Measurements from ENCODE around the gene AFG1L.
"Not testable (repeated sequence)": the region's sequence is repeated elsewhere in the genome, so short reads cannot be mapped to it uniquely, and the experiment has no call there.

AFG1L gene

GRCh38 chr6:108556866-108557493 is 262.1 kb downstream of the AFG1L start:
- no peak for DNase-seq (ENCODE audit: low spot score)

- DNase-seq (ENCODE audit: low spot score), result peak; percentile 64
These were observed 262.9 kb downstream of the AFG1L start for GRCh38 chr6:108557494-108558371.

- DNase-seq (ENCODE audit: low spot score), result peak; percentile 90
These were observed 263.7 kb downstream of the AFG1L start for GRCh38 chr6:108558372-108559096.

GRCh38 chr6:108559097-108559883 is 264.4 kb downstream of the AFG1L start:
- peak; percentile 82 for DNase-seq (ENCODE audit: low spot score)

- peak; percentile 34 for DNase-seq (ENCODE audit: low spot score)
These were observed 265.1 kb downstream of the AFG1L start for GRCh38 chr6:108559884-108560462.

- DNase-seq (ENCODE audit: low spot score), result peak; percentile 81
These were observed 265.8 kb downstream of the AFG1L start, which contains the start of gene FOXO3 for GRCh38 chr6:108560463-108561308. TSS of gene FOXO3 (plus strand) at chr6:108560917. CDS start at chr6:108561209, 292 bp downstream.

GRCh38 chr6:108561309-108561647 is 266.4 kb downstream of the AFG1L start:
- not testable (repeated sequence) for DNase-seq (ENCODE audit: low spot score)

- DNase-seq (ENCODE audit: low spot score), result no peak
These were observed 267.1 kb downstream of the AFG1L start for GRCh38 chr6:108561742-108562502.

GRCh38 chr6:108562503-108562993 is 267.7 kb downstream of the AFG1L start:
- DNase-seq (ENCODE audit: low spot score), result peak; percentile 36

- DNase-seq (ENCODE audit: low spot score), result no peak
These were observed 268.4 kb downstream of the AFG1L start for GRCh38 chr6:108563292-108563691.

- peak; percentile 74 for DNase-seq (ENCODE audit: low spot score)
These were observed 269.3 kb downstream of the AFG1L start for GRCh38 chr6:108564178-108564577.

- DNase-seq (ENCODE audit: low spot score), result no peak
These were observed 270.4 kb downstream of the AFG1L start for GRCh38 chr6:108565091-108565766.

- peak; percentile 70 for DNase-seq (ENCODE audit: low spot score)
These were observed 271.0 kb downstream of the AFG1L start for GRCh38 chr6:108565893-108566292.

- DNase-seq (ENCODE audit: low spot score), result no peak
These were observed 271.6 kb downstream of the AFG1L start for GRCh38 chr6:108566406-108566805.

GRCh38 chr6:108568101-108568500 is 273.2 kb downstream of the AFG1L start:
- no peak for DNase-seq (ENCODE audit: low spot score)

- no peak for DNase-seq (ENCODE audit: low spot score)
These were observed 273.9 kb downstream of the AFG1L start for GRCh38 chr6:108568551-108569305.

GRCh38 chr6:108570517-108570916 is 275.7 kb downstream of the AFG1L start:
- DNase-seq (ENCODE audit: low spot score), result no peak

GRCh38 chr6:108574457-108575141 is 279.7 kb downstream of the AFG1L start:
- no peak for DNase-seq (ENCODE audit: low spot score)

Data from AG08395 (cell line).